K562 (cell line): ENCODE data around the gene PDE4D. TPM values are rescaled to one million over a fixed set of nuclear protein-coding genes. Genes with fewer than 3 reads are reported as not detected.

Experiments used
- ATAC-seq: fragments of 200-7000 bp; cut with Tn5 transposase; 3 replicates; pipeline ENCODE4 v1.9.1; 2020; ENCODE audit warnings: moderate library complexity
- BruUV-seq: library from RNA; stranded (reverse); fragments of 400-500 nt; replicated peaks from 2 replicates; lab custom pipeline; 2021; lab: Mats Ljungman, UMichigan
- CTCF ChIA-PET: fragments of 300-600 bp; formaldehyde crosslinking; extraction: SDS; loops from one replicate; lab custom pipeline; 2021; ENCODE audit warnings: low intra/inter-chr PET ratio; lab: Yijun Ruan, JAX
- POLR2A ChIA-PET: fragments of 300-600, 350-650 bp; sonication (Branson Sonifier 250); formaldehyde crosslinking; extraction: SDS; loops from one replicate; lab custom pipeline; 2021; ENCODE audit warnings: antibody characterized with exemption, inconsistent platforms; lab: Yijun Ruan, JAX
- DNase-seq, 4 experiments: peaks; one replicate each; pipeline versions ENCODE4 v3.0.0 to v3.0.0-alpha.2; 2011 to 2018; ENCODE audit warnings: low spot score in 3 of 4, mixed read lengths in 3 of 4; ENCODE audit errors: extremely low read depth in 1 of 4
- FAIRE-seq: peaks from 2 replicates; lab custom pipeline; 2011; peaks lifted over from hg19 to GRCh38; lab: Jason Lieb, UNC
- H2AFZ ChIP-seq: 2 replicates; pipeline ENCODE4 v1.6.0; 2011; ENCODE audit warnings: low read depth, low read length, control low read depth, inconsistent platforms
- H3K27ac ChIP-seq: fragments of 200-600 bp; 3 replicates; pipeline ENCODE4 v1.8.0; 2011; ENCODE audit warnings: low read depth, mild to moderate bottlenecking, control low read depth, inconsistent platforms, low read length, moderate library complexity, mixed read lengths; ENCODE audit errors: extremely low read depth
- H3K27me3 ChIP-seq, 2 experiments: fragments of 300-600 bp in 1 of 2; 2 replicates in 1 of 2; 3 replicates in 1 of 2; pipeline versions ENCODE4 v1.6.0 to v1.8.0; 2011; ENCODE audit warnings: inconsistent platforms in 2 of 2, low read length in 2 of 2, mild to moderate bottlenecking in 1 of 2, mixed read lengths in 1 of 2, moderate library complexity in 1 of 2; ENCODE audit not compliant: control insufficient read depth in 2 of 2, insufficient read depth in 2 of 2
- H3K36me3 ChIP-seq: fragments of 300-600 bp; 3 replicates; pipeline ENCODE4 v1.8.0; 2011; ENCODE audit warnings: mild to moderate bottlenecking, low read length, inconsistent platforms; ENCODE audit not compliant: control insufficient read depth, insufficient read depth
- H3K4me1 ChIP-seq, 2 experiments: fragments of 200-600 bp in 1 of 2; replicated peaks in 1 of 2; 2 replicates in 1 of 2; 3 replicates in 1 of 2; pipeline versions ENCODE4 v1.5.1 to v1.8.0; 2011; ENCODE audit warnings: inconsistent platforms in 2 of 2, low read length in 2 of 2, mild to moderate bottlenecking in 1 of 2, mixed read lengths in 1 of 2, moderate library complexity in 1 of 2; ENCODE audit not compliant: control insufficient read depth in 2 of 2, insufficient read depth in 2 of 2
- H3K4me2 ChIP-seq: 2 replicates; pipeline ENCODE4 v1.6.1; 2011; ENCODE audit warnings: low read length, control low read depth, inconsistent platforms, mixed read lengths; ENCODE audit not compliant: insufficient read depth
- H3K4me3 ChIP-seq: fragments of 200-600 bp; sonication (generic), shearing (Covaris generic); 2 replicates; pipeline ENCODE4 v1.5.1; 2016; ENCODE audit warnings: control low read depth, inconsistent platforms
- H3K79me2 ChIP-seq: fragments of 200-600 bp; 3 replicates; pipeline ENCODE4 v1.8.0; 2011; ENCODE audit warnings: low read length, inconsistent platforms; ENCODE audit not compliant: control insufficient read depth, insufficient read depth
- H3K9ac ChIP-seq, 2 experiments: 2 replicates each; pipeline versions ENCODE4 v1.6.0 to v1.6.1; 2011; ENCODE audit warnings: low read depth in 2 of 2, low read length in 2 of 2, control low read depth in 1 of 2, inconsistent platforms in 1 of 2, mild to moderate bottlenecking in 1 of 2, mixed read lengths in 1 of 2; ENCODE audit not compliant: insufficient read depth in 1 of 2
- H3K9me1 ChIP-seq: one replicate; pipeline ENCODE4 v1.6.0; 2011; ENCODE audit warnings: inconsistent platforms, mild to moderate bottlenecking, low read length, moderate library complexity; ENCODE audit not compliant: control insufficient read depth, insufficient read depth
- H3K9me3 ChIP-seq: replicated peaks from 2 replicates; pipeline ENCODE4 v1.5.1; 2011; ENCODE audit warnings: low read depth, low read length, inconsistent platforms; ENCODE audit not compliant: control insufficient read depth, insufficient read depth
- H4K20me1 ChIP-seq: replicated peaks from 2 replicates; pipeline ENCODE4 v1.6.1; 2011; ENCODE audit warnings: low read length, inconsistent platforms, mixed read lengths; ENCODE audit not compliant: control insufficient read depth, insufficient read depth
- FOS ChIP-seq: IDR thresholded peaks from 3 replicates; pipeline ENCODE4 v1.6.1; 2011; ENCODE audit not compliant: insufficient read length; ENCODE audit errors: extremely low read depth
- SMAD3 ChIP-seq: fragments of 450-650 bp; formaldehyde crosslinking; conservative IDR thresholded peaks from 2 replicates; pipeline ENCODE4 v1.4.0; 2020; ENCODE audit warnings: mild to moderate bottlenecking
- ZNF212 ChIP-seq: fragments of 450-650 bp; formaldehyde crosslinking; IDR thresholded peaks from 2 replicates; pipeline ENCODE4 v1.4.0; 2020; ENCODE audit warnings: mild to moderate bottlenecking
- ZNF41 ChIP-seq: fragments of 250-450 bp; sonication (Bioruptor Pico); conservative IDR thresholded peaks from 2 replicates; pipeline ENCODE4 v1.4.0; 2020; ENCODE audit warnings: mild to moderate bottlenecking
- WGBS: fragments of 100-300 bp; shearing (Covaris generic); methylation state at CpG from one replicate; pipeline ENCODE4 v1.1.6; 2016; ENCODE audit warnings: low coverage, mixed read lengths; ENCODE audit not compliant: insufficient coverage; ENCODE audit errors: missing lambda C conversion rate; 5-methylcytosine and 5-hydroxymethylcytosine counted together
- in situ Hi-C: fragments of 300-500 bp; cut with MboI; formaldehyde crosslinking; loops from 4 replicates; pipeline ENCODE4 v1.15.0; 2018; ENCODE audit warnings: inconsistent platforms, mixed read lengths
- intact Hi-C: fragments of 100-400 bp; cut with micrococcal nuclease; formaldehyde crosslinking; loops from 2 replicates; pipeline ENCODE4 v1.14.2; 2022
- polyA plus RNA-seq, 8 experiments: library from polyadenylated mRNA; depleted of rRNA in 4 of 8; stranded (reverse) in 5 of 8; unstranded in 3 of 8; fragments of >200 nt; fragmentation: Nextera tagmentation in 2 of 8; fragmentation: Illumina TruSeq in 1 of 8; extraction: Ambion mirVana in 2 of 8; extraction: Trizol in 1 of 8; gene quantifications; 2 replicates each; pipeline versions ENCODE4 v1.2.1 to v1.2.3, GENCODE V29; 2011 to 2014; ENCODE audit warnings: inconsistent platforms in 1 of 8, missing spikeins in 1 of 8
- total RNA-seq, 7 experiments: library from RNA; depleted of rRNA in 6 of 7; stranded (reverse); fragments of >200 nt in 6 of 7; fragmentation: Illumina TruSeq in 2 of 7; extraction: Trizol in 2 of 7; gene quantifications; 2 replicates each; pipeline versions ENCODE4 v1.2.1 to v1.2.3, GENCODE V29; 2011 to 2021; ENCODE audit warnings: low replicate concordance in 1 of 7
- TF ChIP-seq, protein P1 (sequence below): sonication (generic); formaldehyde crosslinking; IDR thresholded peaks from 2 replicates; pipeline ENCODE4 v1.8.0; 2022; ENCODE audit warnings: missing genetic modification reagents, mild to moderate bottlenecking, borderline replicate concordance
- TF ChIP-seq, protein P2 (sequence below): sonication (generic); formaldehyde crosslinking; IDR thresholded peaks from 2 replicates; pipeline ENCODE4 v1.4.0; 2020; ENCODE audit warnings: mild to moderate bottlenecking, missing genetic modification reagents
- TF ChIP-seq, protein P3 (sequence below): fragments of 250-450 bp; sonication (Bioruptor Pico); IDR thresholded peaks from 2 replicates; pipeline ENCODE4 v1.8.0; 2021; ENCODE audit warnings: moderate library complexity, mild to moderate bottlenecking, inconsistent platforms

PDE4D gene
- total and polyA plus RNA-seq, 9 of the 15 experiments (the other 6 are each of a cell fraction or from before 2014, with no cell fraction given): 0.04 to 0.46 (median 0.13) TPM

DNA sequence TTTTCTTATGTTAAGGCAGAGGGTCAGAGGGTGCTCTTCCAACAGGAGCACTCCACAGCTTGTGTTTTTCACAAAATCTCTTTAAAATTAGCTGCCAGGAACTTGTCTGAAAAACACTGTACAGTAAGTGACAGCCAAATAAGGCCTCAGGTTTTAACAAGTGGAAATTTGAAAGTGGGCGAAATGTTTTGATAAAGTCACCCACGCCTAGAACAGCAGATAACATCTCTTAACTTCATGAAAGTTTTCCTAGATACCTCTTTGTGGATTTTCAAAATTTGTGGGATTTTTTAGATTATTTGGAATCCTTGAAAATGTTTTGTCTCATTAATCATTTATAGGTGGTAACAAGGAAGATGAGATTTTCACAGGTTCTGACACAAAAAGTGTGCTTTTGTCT, 121.3 kb downstream of the PDE4D start:
- no peak overlapping the region for H3K27ac ChIP-seq
- in situ Hi-C loops (no loop called here), intact Hi-C loops (no loop called here)
- no peak overlapping the region for H2AFZ ChIP-seq
- no TSS peak for BruUV-seq
- WGBS: 0% methylated on average over 2 of the region's 2 CpGs
- H3K27me3 ChIP-seq: no peaks in the 10 kb centered on the region
- no peaks in the 10 kb centered on the region for H3K9me1 ChIP-seq
- H3K36me3 ChIP-seq: no peaks in the 10 kb centered on the region
- H4K20me1 ChIP-seq: no peaks in the 10 kb centered on the region
- no peaks in the 10 kb centered on the region for H3K9me3 ChIP-seq
- ATAC-seq (no peak), FAIRE-seq (no peak), DNase-seq (no peak)
- POLR2A ChIA-PET: no interaction called here
- H3K79me2 ChIP-seq: no peaks in the 10 kb centered on the region
- CTCF ChIA-PET: no interaction called here
- TF ChIP-seq FOS: no peak
- TF ChIP-seq SMAD3 (CRISPR knock-in tag): no peak
- TF ChIP-seq, protein P1, sequence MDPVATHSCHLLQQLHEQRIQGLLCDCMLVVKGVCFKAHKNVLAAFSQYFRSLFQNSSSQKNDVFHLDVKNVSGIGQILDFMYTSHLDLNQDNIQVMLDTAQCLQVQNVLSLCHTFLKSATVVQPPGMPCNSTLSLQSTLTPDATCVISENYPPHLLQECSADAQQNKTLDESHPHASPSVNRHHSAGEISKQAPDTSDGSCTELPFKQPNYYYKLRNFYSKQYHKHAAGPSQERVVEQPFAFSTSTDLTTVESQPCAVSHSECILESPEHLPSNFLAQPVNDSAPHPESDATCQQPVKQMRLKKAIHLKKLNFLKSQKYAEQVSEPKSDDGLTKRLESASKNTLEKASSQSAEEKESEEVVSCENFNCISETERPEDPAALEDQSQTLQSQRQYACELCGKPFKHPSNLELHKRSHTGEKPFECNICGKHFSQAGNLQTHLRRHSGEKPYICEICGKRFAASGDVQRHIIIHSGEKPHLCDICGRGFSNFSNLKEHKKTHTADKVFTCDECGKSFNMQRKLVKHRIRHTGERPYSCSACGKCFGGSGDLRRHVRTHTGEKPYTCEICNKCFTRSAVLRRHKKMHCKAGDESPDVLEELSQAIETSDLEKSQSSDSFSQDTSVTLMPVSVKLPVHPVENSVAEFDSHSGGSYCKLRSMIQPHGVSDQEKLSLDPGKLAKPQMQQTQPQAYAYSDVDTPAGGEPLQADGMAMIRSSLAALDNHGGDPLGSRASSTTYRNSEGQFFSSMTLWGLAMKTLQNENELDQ (CRISPR knock-in tag): no peak
- TF ChIP-seq, protein P2, sequence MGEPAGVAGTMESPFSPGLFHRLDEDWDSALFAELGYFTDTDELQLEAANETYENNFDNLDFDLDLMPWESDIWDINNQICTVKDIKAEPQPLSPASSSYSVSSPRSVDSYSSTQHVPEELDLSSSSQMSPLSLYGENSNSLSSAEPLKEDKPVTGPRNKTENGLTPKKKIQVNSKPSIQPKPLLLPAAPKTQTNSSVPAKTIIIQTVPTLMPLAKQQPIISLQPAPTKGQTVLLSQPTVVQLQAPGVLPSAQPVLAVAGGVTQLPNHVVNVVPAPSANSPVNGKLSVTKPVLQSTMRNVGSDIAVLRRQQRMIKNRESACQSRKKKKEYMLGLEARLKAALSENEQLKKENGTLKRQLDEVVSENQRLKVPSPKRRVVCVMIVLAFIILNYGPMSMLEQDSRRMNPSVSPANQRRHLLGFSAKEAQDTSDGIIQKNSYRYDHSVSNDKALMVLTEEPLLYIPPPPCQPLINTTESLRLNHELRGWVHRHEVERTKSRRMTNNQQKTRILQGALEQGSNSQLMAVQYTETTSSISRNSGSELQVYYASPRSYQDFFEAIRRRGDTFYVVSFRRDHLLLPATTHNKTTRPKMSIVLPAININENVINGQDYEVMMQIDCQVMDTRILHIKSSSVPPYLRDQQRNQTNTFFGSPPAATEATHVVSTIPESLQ (CRISPR knock-in tag): no peak
- TF ChIP-seq ZNF212 (CRISPR knock-in tag): no peak
- TF ChIP-seq, protein P3, sequence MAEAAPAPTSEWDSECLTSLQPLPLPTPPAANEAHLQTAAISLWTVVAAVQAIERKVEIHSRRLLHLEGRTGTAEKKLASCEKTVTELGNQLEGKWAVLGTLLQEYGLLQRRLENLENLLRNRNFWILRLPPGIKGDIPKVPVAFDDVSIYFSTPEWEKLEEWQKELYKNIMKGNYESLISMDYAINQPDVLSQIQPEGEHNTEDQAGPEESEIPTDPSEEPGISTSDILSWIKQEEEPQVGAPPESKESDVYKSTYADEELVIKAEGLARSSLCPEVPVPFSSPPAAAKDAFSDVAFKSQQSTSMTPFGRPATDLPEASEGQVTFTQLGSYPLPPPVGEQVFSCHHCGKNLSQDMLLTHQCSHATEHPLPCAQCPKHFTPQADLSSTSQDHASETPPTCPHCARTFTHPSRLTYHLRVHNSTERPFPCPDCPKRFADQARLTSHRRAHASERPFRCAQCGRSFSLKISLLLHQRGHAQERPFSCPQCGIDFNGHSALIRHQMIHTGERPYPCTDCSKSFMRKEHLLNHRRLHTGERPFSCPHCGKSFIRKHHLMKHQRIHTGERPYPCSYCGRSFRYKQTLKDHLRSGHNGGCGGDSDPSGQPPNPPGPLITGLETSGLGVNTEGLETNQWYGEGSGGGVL (CRISPR knock-in tag): no peak
- no peak for TF ChIP-seq ZNF41
- TF ChIP-seq, all 486 proteins: peak for 0
- H3K4me3 ChIP-seq: no peak overlapping the region
- no peak overlapping the region for H3K4me2 ChIP-seq
- H3K4me1 ChIP-seq: no peaks in the 10 kb centered on the region
- no peak overlapping the region for H3K9ac ChIP-seq
